Iris pigment epithelial cell (primary cell): ENCODE results near the gene GPR78.

Experiments
- DNase-seq: peaks from one replicate; pipeline ENCODE4 v3.0.0-alpha.2; 2011; ENCODE audit warnings: low read depth

Gene GPR78

GRCh38 chr4:8600266-8600665, 20.1 kb downstream of the GPR78 start:
- DNase-seq, result no peak

DNA sequence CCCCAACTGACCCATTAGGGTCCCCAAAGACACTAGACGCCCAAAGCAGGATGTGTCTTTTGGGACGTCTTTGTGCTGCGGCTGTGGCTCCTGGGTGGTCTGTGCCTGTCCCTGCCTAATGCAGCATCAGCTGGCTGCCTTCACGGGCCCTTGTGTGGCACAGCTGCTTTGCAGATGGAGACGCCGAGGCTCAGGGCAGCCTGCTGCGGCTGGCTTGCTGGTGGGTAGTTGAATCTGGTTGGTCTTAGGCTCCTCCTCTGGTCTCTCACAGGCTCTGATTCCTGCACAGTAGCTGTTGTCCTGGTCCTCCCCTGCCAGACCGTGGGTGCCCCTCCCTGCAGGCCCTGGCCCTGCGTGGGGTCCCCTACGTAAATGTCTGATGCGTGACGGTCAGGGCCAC, 20.5 kb downstream of the GPR78 start:
- no peak for DNase-seq

- DNase-seq, result no peak
Measured at GRCh38 chr4:8601086-8601485, 20.9 kb downstream of the GPR78 start.

DNA sequence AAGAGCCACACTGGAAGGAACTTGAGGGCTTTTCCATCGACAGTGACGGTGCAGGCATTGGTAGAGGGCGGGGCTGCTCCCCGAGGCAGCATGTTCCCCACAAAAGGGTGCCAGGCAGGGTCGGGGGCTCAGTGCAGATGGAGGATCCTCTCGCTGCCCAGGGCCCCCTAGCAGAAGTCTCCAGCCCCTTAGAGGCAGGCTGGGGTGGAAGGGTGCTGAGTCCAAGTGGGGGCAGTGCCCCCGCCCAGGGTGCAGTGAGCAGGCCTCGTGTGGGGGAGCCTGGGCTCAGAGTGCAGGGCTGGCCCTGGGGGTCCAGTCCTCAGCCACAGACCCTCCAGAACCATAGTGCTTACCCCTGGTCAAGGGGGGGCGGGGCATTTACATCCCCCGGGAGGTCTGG, 21.4 kb downstream of the GPR78 start:
- no peak for DNase-seq

- no peak for DNase-seq
Measured at GRCh38 chr4:8602686-8603430, 22.7 kb downstream of the GPR78 start.

DNA sequence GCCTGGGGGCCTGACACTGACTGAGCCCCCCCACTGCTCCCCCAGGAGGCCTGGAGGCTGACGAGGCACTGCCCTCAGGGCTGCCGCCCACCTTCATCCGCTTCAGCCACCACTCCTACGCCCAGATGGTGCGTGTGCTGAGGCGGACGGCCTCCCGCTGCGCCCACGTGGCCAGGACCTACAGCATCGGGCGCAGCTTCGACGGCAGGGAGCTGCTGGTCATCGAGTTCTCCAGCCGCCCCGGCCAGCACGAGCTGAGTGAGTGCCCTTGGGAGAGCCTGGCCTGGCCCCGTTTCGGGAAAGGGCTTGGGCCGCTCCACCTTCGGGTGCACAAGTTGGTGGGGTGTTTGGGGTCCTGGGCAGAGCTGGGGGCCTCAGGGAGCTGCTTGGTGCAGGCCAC, 23.7 kb downstream of the GPR78 start:
- DNase-seq, result no peak

GRCh38 chr4:8605289-8605688, 25.1 kb downstream of the GPR78 start:
- DNase-seq, result no peak

GRCh38 chr4:8606476-8606875, 26.3 kb downstream of the GPR78 start:
- no peak for DNase-seq

- DNase-seq, result no peak
Measured at GRCh38 chr4:8606966-8607365, 26.8 kb downstream of the GPR78 start.

GRCh38 chr4:8607603-8608481, 27.6 kb downstream of the GPR78 start:
- DNase-seq, result no peak

DNA sequence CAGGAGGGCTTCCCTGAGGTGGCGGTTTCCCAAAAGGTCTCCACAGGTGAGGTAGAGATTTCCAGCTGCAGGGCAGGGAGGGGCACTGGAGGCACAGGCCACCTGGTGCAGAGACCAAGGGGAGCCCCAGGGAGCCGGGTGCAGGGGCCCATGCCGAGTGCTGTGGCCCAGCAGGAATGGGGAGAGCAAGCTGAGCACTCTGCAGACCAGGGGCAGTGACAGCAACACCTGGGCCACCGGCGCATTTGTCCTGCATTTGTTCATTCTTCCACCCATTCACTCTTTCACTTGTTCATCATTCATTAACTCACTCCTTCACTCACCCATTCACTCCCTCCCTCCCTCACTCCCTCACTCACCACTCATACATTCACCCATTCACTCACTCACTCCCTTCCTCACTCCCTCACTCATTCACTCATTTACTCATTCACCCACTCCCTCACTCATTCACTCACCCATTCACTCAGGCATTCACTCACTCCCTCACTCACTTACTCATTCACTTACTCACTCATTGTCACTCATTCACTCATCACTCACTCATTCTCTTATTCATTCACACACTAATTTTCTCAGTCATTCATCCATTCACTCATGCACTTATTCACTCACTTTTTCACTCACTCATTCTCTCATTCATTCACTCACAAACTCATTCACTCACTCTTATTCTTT, 28.7 kb downstream of the GPR78 start:
- DNase-seq, result no peak

DNA sequence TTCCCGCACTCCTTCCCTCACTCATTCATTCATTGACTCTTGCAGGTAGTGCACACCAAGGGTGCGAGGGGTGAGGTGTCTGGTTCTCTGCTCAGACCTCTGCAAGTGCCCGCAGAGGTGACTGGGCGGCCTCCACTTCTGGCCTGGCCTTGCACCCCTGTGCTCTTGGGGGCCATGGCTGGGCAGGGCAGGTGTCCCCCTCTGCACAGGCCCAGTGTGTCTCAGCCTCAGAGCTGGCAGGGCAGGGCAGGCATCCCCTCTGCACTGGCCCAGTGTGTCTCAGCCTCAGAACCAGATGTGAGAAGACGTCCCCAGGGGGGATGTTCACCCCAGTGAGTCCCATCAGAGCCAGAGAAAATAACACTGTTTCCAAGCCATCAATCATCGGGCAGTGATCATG, 29.2 kb downstream of the GPR78 start:
- DNase-seq, result no peak

DNA sequence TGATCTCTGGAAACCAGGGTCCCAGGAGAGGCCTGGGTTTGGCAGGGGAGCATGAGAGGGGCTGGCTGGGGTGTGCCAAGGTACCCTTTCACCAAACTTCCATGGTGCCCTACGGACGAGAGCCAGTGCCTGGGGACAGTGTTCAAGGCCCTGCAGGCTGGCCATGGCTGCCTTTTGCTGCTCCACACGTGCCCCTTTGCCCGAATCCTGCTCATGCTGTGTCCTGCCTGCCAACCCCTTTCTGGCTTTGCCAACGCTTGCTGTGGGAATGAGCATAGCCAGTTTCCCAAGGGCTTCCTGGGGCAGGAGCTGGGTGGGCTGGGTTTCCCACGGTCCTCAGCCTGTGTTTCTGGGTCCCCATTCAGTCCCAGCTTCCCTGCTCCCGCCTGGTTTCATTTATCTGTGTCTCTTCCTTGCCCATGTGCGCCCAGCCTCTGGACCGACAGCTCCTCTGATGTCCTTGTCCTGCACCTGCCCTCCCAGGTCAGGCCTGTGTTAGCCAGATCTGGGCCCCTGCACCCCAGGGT, 29.7 kb downstream of the GPR78 start:
- no peak for DNase-seq

DNA sequence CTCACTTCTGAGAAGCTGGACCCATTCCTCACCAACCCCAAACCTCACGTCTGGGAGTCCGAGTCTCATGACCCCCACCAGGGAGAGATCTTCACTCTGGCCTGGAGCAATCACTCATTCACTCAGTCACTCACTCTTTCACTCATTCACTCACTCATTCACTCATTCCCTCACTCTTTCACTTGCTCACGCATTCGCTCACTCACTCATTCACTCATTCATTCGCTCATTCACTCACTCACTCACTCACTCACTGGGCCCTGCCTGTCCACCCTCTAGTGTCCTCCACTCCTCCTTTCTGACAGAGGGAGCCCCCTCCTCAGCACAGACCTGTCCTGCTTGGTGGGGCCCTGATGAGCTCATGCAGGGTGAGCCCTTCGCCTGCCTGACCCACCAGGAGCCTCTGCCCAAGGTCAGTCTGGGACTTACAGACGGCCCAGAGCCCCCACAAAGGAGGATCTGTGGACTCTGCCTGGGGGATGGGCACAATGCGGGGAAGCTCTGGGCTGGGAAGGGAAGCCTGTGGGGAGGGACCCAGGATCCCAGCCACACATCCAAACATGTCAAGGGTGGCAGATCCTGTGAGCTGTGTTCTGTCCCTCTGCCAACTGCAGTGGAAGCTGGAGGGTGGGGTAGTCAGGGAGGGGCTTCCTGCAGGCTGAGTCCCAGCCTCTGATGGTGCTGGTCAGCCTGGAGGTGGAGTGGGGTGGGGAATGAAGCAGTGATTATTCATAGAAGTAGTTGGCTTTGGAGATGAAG, 30.8 kb downstream of the GPR78 start:
- DNase-seq, result no peak

DNA sequence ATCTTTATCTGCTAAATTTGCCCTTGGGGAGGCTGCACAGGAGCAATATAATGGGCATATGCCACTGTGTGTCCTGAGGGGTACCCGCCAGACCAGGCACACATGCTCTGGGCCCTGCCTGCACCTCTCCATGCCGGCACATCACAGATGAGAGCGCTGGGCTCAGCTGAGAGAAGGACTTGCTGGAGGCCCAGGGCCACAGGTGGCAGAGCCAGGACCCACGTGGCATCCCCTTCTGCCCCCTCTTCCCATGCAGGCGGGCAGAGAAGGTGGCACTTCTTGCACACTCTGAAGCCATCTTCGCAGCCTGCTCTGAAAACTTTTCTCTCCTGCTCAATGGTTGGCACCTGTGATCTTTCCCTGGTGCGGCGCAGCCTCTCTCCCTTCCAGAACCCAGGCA, 32.5 kb downstream of the GPR78 start:
- DNase-seq, result no peak

GRCh38 chr4:8613421-8614364, 33.5 kb downstream of the GPR78 start:
- no peak for DNase-seq

- DNase-seq, result no peak
Measured at GRCh38 chr4:8614365-8615193, 34.4 kb downstream of the GPR78 start.

- DNase-seq, result no peak
Measured at GRCh38 chr4:8615366-8615765, 35.2 kb downstream of the GPR78 start.

GRCh38 chr4:8615921-8616787, 36.0 kb downstream of the GPR78 start:
- no peak for DNase-seq
